ENCODE measurements around the gene ZNF579. TPM values are rescaled to one million over a fixed set of nuclear protein-coding genes. Genes with fewer than 3 reads are reported as not detected.

Gene ZNF579
- total RNA-seq, 1 experiment from 2014 or later = 2.1 TPM

DNA sequence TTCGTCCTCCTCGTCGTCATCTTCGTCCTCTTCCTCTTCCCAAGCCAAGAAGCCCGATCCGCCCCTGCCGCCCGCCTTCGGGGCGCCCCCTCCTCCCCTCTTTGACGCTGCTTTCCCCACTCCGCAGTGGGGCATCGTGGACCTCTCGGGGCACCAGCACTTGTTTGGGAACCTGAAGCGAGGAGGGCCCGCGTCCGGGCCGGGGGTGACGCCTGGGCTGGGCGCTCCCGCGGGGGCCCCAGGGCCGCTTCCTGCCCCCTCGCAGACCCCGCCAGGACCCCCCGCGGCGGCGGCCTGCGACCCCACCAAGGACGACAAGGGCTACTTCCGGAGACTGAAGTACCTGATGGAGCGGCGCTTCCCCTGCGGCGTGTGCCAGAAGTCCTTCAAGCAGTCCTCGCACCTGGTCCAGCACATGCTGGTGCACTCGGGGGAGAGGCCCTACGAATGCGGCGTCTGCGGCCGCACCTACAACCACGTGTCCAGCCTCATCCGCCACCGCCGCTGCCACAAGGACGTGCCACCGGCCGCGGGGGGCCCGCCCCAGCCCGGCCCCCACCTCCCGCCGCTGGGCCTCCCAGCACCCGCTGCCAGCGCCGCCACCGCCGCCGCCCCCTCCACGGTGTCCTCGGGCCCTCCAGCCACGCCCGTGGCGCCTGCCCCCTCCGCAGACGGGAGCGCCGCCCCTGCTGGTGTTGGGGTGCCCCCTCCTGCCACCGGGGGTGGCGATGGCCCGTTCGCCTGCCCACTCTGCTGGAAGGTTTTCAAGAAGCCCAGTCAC is 33.5 kb upstream of the ZNF579 start:
- DNase-seq (ENCODE audit: extremely low read depth, low read depth) = no peak

GRCh38 chr19:55613396-55613795 is 32.7 kb upstream of the ZNF579 start:
- no peak for DNase-seq (ENCODE audit: extremely low read depth, low read depth)

DNA sequence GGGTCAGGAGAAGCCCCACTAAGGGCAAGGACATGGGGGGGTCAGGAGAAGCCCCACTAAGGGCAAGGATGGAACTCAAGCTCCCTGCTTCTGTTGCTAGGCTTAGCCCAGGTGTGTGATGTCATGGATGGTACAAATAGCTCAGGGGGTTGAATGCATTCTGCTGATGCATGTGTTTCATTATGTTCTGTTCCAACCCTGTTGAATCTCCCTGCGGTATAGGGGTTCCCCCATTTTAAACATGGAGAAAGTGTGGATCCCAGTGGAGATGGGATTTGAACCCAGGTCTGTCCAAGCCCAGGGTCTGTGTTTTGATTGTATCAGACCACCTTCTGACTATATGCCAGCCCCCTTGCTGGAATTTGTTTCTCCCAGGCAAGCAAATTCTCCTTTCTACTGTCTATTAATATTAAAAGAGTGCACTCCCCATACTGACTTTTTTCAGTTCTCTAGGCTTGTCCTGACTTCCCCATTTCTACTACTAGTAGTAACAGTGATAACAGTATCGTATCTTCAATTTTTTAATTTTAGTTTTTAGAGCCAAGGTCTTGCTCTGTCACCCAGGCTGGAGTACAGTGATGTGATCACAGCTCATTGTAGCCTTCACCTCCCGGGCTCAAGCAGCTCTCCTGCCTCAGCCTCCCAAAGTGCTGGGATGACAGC is 31.5 kb upstream of the ZNF579 start:
- no peak for DNase-seq (ENCODE audit: extremely low read depth, low read depth)

DNA sequence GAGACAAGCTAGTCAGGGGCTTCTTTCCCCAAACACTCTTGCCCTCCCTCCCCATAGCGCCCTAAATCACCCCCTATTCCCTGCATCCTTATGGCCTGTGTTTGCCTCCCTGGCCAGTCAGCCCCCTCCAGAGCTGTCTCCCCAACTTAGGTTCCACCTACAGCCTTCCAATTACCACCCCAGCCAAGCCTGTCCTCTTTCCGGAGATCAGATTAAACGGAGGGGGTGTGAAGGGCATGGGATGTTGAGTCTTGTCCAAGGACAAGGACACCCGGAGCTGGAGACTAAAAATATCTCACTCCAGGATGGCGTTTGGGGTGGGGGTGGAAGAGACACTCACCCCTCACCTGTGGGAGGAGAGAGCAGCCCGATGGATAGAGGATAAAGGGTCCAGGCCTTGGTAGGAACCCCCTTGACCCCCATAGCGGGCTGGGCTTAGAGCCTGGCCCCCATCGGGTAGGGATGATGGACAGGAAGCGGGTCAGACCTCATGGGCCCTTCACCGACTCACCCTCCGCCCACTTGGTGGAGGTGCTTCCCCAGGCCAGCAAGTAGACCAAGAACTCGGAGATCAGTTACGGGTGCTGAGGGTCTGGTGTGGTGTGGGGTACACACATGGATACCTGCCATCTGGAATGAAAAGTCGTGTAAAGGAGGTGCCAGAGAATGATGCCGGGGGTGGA is 30.8 kb upstream of the ZNF579 start:
- DNase-seq (ENCODE audit: extremely low read depth, low read depth) = no peak

DNA sequence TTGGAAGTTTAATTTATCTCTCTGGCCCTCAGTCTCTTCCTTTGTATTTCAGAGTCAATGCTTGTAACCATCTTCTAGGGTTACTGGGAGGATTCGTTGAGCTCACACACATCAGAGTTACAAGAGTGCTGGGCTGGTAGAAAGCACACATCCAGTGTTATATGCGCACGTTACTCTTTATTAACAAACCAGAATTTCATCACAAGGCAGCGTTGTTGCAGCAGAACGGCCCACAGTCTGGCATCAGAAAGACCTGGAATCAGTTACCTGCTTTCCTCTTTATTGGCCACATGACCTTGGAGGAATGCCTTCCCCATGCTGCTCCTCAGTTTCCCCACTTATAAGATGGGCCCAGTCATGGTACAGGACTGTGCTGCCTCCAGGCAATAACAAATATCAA is 28.7 kb upstream of the ZNF579 start:
- no peak for DNase-seq (ENCODE audit: extremely low read depth, low read depth)

- DNase-seq (ENCODE audit: extremely low read depth, low read depth) = no peak
Measured at GRCh38 chr19:55606817-55607216, 26.2 kb upstream of the ZNF579 start.

- no peak for DNase-seq (ENCODE audit: extremely low read depth, low read depth)
Measured at GRCh38 chr19:55606471-55606787, 25.8 kb upstream of the ZNF579 start.

GRCh38 chr19:55605637-55606470 is 25.2 kb upstream of the ZNF579 start, which contains the start of gene ZNF865:
TSS of gene ZNF865 (plus strand) at chr19:55605647. CDS start at chr19:55613619, 7,972 bp downstream.
- peak; percentile 71 for DNase-seq (ENCODE audit: extremely low read depth, low read depth)

GRCh38 chr19:55605207-55605636 is 24.6 kb upstream of the ZNF579 start:
- DNase-seq (ENCODE audit: extremely low read depth, low read depth) = peak; percentile 93

GRCh38 chr19:55603581-55604292 is 23.1 kb upstream of the ZNF579 start:
- DNase-seq (ENCODE audit: extremely low read depth, low read depth) = no peak

GRCh38 chr19:55603115-55603514 is 22.5 kb upstream of the ZNF579 start:
- no peak for DNase-seq (ENCODE audit: extremely low read depth, low read depth)

DNA sequence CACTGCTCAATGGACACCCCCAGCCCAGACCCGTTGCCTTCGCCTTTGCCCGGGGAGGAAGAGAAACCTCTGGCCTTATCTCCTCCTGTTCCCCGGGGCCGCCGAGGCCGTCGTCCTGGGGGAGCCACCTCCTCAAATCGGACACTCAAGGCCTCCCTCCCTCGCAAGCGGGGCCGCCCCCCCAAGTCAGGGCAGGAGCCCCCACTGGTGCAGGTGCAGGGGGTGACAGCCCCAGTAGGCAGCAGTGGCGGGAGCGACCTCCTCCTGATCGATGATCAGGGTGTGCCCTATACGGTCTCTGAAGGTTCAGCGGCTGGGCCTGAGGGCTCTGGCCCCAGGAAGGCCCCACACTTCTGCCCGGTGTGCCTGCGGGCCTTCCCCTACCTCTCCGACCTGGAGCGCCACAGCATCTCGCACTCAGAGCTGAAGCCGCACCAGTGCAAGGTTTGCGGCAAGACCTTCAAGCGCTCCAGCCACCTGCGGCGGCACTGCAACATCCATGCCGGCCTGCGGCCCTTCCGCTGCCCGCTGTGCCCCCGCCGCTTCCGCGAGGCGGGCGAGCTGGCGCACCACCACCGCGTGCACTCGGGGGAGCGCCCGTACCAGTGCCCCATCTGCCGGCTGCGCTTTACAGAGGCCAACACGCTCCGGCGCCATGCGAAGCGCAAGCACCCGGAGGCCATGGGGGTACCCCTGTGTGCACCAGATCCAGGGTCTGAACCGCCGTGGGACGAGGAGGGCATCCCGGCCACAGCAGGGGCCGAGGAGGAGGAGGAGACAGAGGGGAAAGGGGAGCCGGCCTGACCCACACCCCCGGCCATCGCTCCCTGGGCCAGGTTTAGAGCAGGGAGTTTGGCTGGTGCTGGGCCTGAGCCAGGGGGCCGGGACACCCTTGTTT is 21.7 kb upstream of the ZNF579 start:
- DNase-seq (ENCODE audit: extremely low read depth, low read depth) = no peak

- no peak for DNase-seq (ENCODE audit: extremely low read depth, low read depth)
Measured at GRCh38 chr19:55601084-55601483, 20.4 kb upstream of the ZNF579 start.

DNA sequence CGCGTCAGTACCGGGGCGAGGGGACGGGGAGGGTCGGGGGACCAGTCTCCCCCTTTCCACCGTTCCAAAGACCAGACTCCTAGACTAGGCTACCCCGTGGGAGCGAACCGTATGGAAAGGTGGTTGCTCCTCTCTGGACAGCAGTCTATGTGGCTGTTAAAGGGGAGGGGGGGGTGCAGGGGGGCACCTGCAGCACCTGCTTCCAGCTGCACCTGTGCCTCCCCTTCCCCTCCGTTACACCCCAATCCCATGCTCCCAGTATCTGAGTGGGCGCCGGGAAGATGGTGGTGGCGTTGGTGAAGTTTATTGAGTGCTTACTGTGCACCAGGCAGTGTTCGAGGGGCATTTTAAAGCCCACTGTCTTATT is 20.0 kb upstream of the ZNF579 start:
- no peak for DNase-seq (ENCODE audit: extremely low read depth, low read depth)

DNA sequence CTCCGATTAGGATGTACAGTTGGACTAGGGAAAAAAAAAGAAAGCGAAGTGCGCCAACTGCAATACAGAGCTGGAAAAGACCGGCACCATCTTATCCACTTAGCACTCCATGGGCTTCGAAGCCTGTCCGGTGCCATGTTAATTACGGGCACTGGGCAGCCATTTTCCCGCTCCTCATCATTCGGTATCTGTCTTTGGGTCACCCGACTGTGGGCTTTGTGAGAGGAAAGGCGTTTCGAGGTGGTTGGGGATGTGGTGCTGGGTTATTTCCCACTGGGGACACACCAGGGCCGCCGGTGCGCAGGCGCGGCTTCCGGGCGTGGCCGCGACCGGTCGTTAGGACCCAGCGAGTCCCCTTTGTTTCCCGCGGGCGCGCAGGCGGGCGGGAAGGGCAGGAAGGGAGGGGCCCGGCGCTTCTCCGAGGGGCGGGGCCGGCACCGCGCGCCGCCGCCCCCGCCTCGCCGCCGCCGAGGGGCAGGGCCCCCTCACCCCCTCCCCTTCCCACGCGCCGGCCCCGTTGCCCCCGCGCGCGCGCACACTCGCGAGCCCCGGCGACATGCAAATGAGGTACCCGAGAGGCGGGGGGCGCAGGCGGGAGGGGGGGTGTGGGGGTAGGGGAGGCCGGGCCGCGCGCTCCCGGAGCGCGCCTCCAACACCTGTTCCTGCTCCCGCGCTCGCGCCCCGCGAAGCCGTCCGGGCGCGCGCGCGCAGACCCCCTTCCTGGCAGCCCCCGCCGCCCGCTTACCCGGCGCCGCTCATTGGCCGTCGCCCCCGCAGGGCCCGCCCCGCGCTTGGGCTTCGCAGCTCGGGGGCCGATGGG is 19.4 kb upstream of the ZNF579 start, which contains the start of gene ZNF524:
ZNF524 (plus strand) TSS at position 447 of the 820 bp plus-strand sequence. CDS start 1,825 bp downstream, outside the sequence.
- peak; percentile 77 for DNase-seq (ENCODE audit: extremely low read depth, low read depth)

GRCh38 chr19:55599468-55599841 is 18.8 kb upstream of the ZNF579 start, which contains the start of gene FIZ1:
TSS of gene FIZ1 (minus strand) at chr19:55599517. CDS start at chr19:55597865, 1,652 bp downstream.
- DNase-seq (ENCODE audit: extremely low read depth, low read depth) = peak; percentile 97

GRCh38 chr19:55598719-55599467 is 18.2 kb upstream of the ZNF579 start:
- peak; percentile 89 for DNase-seq (ENCODE audit: extremely low read depth, low read depth)

All from NCI-H460 (cell line).